OCI-LY7 (cell line): ENCODE measurements around the gene FUT8. TPM values are rescaled to one million over a fixed set of nuclear protein-coding genes. Genes with fewer than 3 reads are reported as not detected.

Experiments used
- BruUV-seq: library from RNA; stranded (reverse); fragments of 400-500 nt; replicated peaks from 2 replicates; lab custom pipeline; 2021; lab: Mats Ljungman, UMichigan
- CTCF ChIA-PET: fragments of 300-600 bp; sonication (Branson Sonifier 250); formaldehyde crosslinking; loops from one replicate; lab custom pipeline; 2022; ENCODE audit warnings: antibody characterized with exemption; ENCODE audit not compliant: unreplicated experiment; lab: Charles Lee
- POLR2A ChIA-PET: fragments of 300-600 bp; sonication (Branson Sonifier 250); formaldehyde crosslinking; loops from one replicate; lab custom pipeline; 2022; ENCODE audit warnings: antibody characterized with exemption; lab: Charles Lee
- DNase-seq: peaks from one replicate; pipeline ENCODE4 v3.0.0-alpha.2; 2015; ENCODE audit warnings: low spot score
- H2AFZ ChIP-seq: fragments of 200-600 bp; sonication (generic), shearing (Covaris generic); 2 replicates; pipeline ENCODE4 v1.6.1; 2014; ENCODE audit warnings: mild to moderate bottlenecking, antibody characterized with exemption, low read length, moderate library complexity
- H3K27ac ChIP-seq: fragments of 200-600 bp; sonication (generic); 2 replicates; pipeline ENCODE4 v1.5.1; 2014; ENCODE audit warnings: mixed run types, low read depth, mild to moderate bottlenecking, moderate library complexity, low read length, inconsistent platforms; ENCODE audit not compliant: poor library complexity, severe bottlenecking
- H3K36me3 ChIP-seq: fragments of 200-600 bp; sonication (generic); 2 replicates; pipeline ENCODE4 v1.6.1; 2014; ENCODE audit warnings: mild to moderate bottlenecking, antibody characterized with exemption, low read length, moderate library complexity, mixed read lengths; ENCODE audit not compliant: insufficient read depth
- H3K4me1 ChIP-seq: fragments of 200-600 bp; sonication (generic); 2 replicates; pipeline ENCODE4 v1.5.1; 2014; ENCODE audit warnings: mild to moderate bottlenecking, low read length; ENCODE audit not compliant: insufficient read depth, poor library complexity, severe bottlenecking
- H3K4me2 ChIP-seq: fragments of 200-600 bp; sonication (generic); 2 replicates; pipeline ENCODE4 v1.6.1; 2014; ENCODE audit warnings: mild to moderate bottlenecking, low read length
- H3K4me3 ChIP-seq: fragments of 200-600 bp; sonication (generic); 2 replicates; pipeline ENCODE4 v1.5.1; 2014; ENCODE audit warnings: mild to moderate bottlenecking, low read depth, low read length; ENCODE audit not compliant: poor library complexity, severe bottlenecking
- H3K79me2 ChIP-seq: fragments of 200-600 bp; sonication (generic); 2 replicates; pipeline ENCODE4 v1.6.1; 2016; ENCODE audit warnings: low read depth, mild to moderate bottlenecking, low read length, moderate library complexity, mixed read lengths; ENCODE audit not compliant: insufficient read depth
- H3K9me2 ChIP-seq: fragments of 200-600 bp; sonication (generic); 2 replicates; pipeline ENCODE4 v1.6.1; 2016; ENCODE audit warnings: mild to moderate bottlenecking, low read length, mixed read lengths; ENCODE audit not compliant: insufficient read depth
- H3K9me3 ChIP-seq: fragments of 200-600 bp; sonication (generic); 2 replicates; pipeline ENCODE4 v1.6.1; 2014; ENCODE audit warnings: mild to moderate bottlenecking, mixed run types, low read length, mixed read lengths
- H4K20me1 ChIP-seq: fragments of 200-600 bp; sonication (generic); 2 replicates; pipeline ENCODE4 v1.6.1; 2014; ENCODE audit warnings: mild to moderate bottlenecking, antibody characterized with exemption, low read length, moderate library complexity, mixed read lengths; ENCODE audit not compliant: insufficient read depth
- CTCF ChIP-seq: fragments of 200-600 bp; sonication (generic); conservative IDR thresholded peaks from 2 replicates; pipeline ENCODE4 v1.5.1; 2014; ENCODE audit warnings: mild to moderate bottlenecking, antibody characterized with exemption, low read length, moderate library complexity, mixed read lengths
- EZH2phosphoT487 ChIP-seq: fragments of 200-600 bp; sonication (generic); IDR thresholded peaks from 2 replicates; pipeline ENCODE4 v1.6.1; 2018; ENCODE audit warnings: low read depth, borderline replicate concordance, mild to moderate bottlenecking, mixed run types, antibody characterized with exemption, low read length, moderate library complexity, mixed read lengths
- intact Hi-C: fragments of 100-400 bp; cut with micrococcal nuclease; formaldehyde crosslinking; loops from one replicate; pipeline ENCODE4 v1.10.0; 2022; ENCODE audit not compliant: unreplicated experiment
- total RNA-seq, 2 experiments: library from RNA; depleted of rRNA in 1 of 2; stranded (reverse); fragments of >200 nt in 1 of 2; shearing (Covaris generic) in 1 of 2; gene quantifications; 2 replicates each; pipeline ENCODE4 v1.2.3, GENCODE V29; 2014 to 2022

The FUT8 gene
- total RNA-seq, 2 experiments from 2014 or later: 90.3 to 174 TPM

GRCh38 chr14:65503771-65504170 lies 91.2 kb downstream of the FUT8 start:
- BruUV-seq: no TSS peak
- H2AFZ ChIP-seq: no peak overlapping the region
- POLR2A ChIA-PET: interaction anchor here (0.5 to 3.0 kb wide), 3 partner anchors 11 to 211 kb away, joined by 3 to 16 read pairs (median 10); no protein-coding TSS in a partner anchor
- DNase-seq: no peak
- H3K79me2 ChIP-seq: peaks cover 100% of the 10 kb centered on the region
- no peaks in the 10 kb centered on the region for H3K9me2 ChIP-seq
- CTCF ChIA-PET: no interaction called here
- no peak overlapping the region for H3K27ac ChIP-seq
- no peak overlapping the region for H3K4me3 ChIP-seq
- peaks cover 23% of the 10 kb centered on the region for H3K4me1 ChIP-seq
- peaks cover 58% of the 10 kb centered on the region for H3K36me3 ChIP-seq
- peaks cover 5% of the 10 kb centered on the region for H3K9me3 ChIP-seq
- TF ChIP-seq EZH2phosphoT487 (no peak), CTCF (no peak)
- intact Hi-C loops: no loop called here
- peaks cover 4% of the 10 kb centered on the region; the same call in 1 of the 2 replicates for H4K20me1 ChIP-seq
- H3K4me2 ChIP-seq: no peak overlapping the region

- H4K20me1 ChIP-seq: no peaks in the 10 kb centered on the region
- BruUV-seq: no TSS peak
- TF ChIP-seq CTCF: no peak
- CTCF ChIA-PET: no interaction called here
- no peak overlapping the region for H3K4me2 ChIP-seq
- DNase-seq: no peak
- peaks cover 100% of the 10 kb centered on the region for H3K79me2 ChIP-seq
- H3K36me3 ChIP-seq: peaks cover 51% of the 10 kb centered on the region
- no peak overlapping the region for H2AFZ ChIP-seq
- H3K4me3 ChIP-seq: no peak overlapping the region
- peaks cover 20% of the 10 kb centered on the region for H3K9me3 ChIP-seq
- peaks cover 6% of the 10 kb centered on the region for H3K4me1 ChIP-seq
- POLR2A ChIA-PET: interaction anchor here (1.3 kb wide), 1 partner anchor 66 kb away, joined by 3 read pairs; no protein-coding TSS in a partner anchor
- no peaks in the 10 kb centered on the region for H3K9me2 ChIP-seq
- no peak overlapping the region for H3K27ac ChIP-seq
- intact Hi-C loops: no loop called here
These were observed 94.3 kb downstream of the FUT8 start for GRCh38 chr14:65506801-65507200.

- ChIA-PET POLR2A (no interaction called here), CTCF (no interaction called here)
- Histone ChIP-seq H3K9me2 (no peaks in the 10 kb centered on the region), H3K4me3 (no peak overlapping the region), H3K79me2 (peaks cover 100% of the 10 kb centered on the region), H3K4me1 (no peaks in the 10 kb centered on the region), H3K27ac (no peak overlapping the region), H3K36me3 (peaks cover 44% of the 10 kb centered on the region), H4K20me1 (no peaks in the 10 kb centered on the region; the same call in 1 of the 2 replicates), H3K9me3 (peaks cover 20% of the 10 kb centered on the region), H3K4me2 (no peak overlapping the region), H2AFZ (no peak overlapping the region)
- TF ChIP-seq EZH2phosphoT487 (no peak), CTCF (no peak)
- intact Hi-C loops: no loop called here
- BruUV-seq: no TSS peak
- no peak for DNase-seq
These were observed 97.3 kb downstream of the FUT8 start for GRCh38 chr14:65509842-65510241.
